Embryonic facial prominence (tissue), 1 donor: ENCODE measurements around the gene PI4K2A.
A peak's percentile ranks its signal among the peaks of the same experiment; 100 is the strongest.
"Not testable (repeated sequence)": the region's sequence is repeated elsewhere in the genome, so short reads cannot be mapped to it uniquely, and the experiment has no call there.

ENCODE experiments used
- DNase-seq: peaks from one replicate; pipeline ENCODE4 v3.0.0-alpha.2; 2016; ENCODE audit errors: extremely low spot score

Gene PI4K2A

DNA sequence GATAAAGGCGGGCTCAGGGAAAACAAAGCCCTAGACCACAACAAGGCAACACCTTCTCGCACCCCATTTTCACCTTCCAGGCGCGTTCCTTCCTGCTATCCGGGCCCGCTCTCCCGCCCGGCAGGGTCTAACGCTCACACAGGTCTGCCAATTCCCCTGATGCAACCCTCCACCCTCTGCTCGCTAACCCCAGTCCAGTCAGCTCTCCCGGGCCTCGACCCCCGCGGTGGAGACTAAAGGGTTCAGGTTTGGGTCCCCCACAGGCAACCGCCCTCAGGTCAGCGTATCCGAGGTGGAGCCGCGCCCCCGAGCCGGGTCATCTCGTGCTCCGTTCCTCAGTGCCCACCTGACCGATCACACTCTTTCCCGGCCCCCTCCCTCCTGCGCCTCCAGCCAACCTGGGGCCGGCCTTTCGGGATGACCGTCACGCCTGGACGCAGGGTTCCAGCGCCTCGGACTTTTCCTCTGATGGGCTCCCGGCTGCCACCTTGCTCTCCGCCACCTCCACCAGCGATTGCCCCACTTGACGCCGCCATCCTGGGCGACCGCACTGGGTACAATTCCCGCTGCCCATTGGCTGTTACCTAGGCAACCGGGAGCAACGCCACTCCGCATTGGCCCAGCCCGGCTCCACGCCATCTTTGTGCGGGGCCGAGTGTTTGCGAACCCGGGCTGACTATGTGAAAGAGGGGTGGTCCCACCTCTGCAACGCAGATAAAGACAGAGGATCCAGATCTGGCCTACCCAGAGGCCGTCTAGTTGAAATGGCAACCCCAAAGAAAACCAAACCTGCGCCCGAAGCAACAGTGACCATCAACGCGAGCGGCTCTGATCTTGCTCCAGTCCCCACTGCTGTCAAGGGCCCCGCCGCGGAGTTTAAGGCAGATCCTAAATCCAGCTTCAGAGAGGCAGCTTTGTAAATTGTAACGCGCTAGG, 7.3 kb upstream of the PI4K2A start, which contains the start of gene MORN4:
MORN4 (minus strand) TSS at position 552 of the 936 bp plus-strand sequence. CDS start 13,847 bp downstream, outside the sequence.
- DNase-seq = peak; percentile 87

DNA sequence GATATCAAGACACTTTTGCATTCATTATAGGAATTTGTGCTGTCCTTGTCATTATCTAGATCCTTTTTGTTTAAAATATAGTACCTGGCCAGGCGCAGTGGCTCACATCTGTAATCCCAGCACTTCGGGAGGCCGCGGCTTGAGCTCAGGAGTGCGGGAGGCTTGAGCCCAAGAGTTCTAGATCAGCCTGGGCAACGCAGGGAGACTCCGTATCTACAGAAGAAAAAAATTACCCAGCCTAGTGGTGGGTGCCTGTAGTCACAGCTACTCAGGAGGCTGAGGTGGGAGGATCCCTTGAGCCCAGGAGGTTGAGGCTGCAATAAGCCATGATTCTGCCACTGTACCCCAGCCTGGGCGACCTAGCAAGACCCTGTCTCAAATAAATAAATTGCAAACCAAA, 6.5 kb upstream of the PI4K2A start:
- no peak for DNase-seq

DNA sequence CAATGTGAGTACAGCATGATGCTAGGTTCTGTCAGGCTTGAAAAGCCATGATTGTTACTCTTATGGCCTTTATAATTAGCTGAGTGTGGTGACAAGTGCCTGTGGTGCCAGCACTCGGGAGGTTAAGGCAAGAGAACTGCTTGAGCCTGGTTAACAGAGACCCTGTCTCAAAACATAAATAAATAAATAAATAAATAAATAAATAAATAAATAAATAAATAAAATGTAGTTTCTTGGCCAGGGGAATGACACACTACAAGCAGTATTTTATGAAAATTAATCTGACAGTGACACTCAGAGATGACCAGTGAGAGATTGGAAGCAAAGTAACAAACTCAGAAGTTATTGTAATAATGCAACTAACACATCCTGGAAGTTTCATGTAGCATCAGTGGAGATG, 4.9 kb upstream of the PI4K2A start:
- DNase-seq = no peak

DNA sequence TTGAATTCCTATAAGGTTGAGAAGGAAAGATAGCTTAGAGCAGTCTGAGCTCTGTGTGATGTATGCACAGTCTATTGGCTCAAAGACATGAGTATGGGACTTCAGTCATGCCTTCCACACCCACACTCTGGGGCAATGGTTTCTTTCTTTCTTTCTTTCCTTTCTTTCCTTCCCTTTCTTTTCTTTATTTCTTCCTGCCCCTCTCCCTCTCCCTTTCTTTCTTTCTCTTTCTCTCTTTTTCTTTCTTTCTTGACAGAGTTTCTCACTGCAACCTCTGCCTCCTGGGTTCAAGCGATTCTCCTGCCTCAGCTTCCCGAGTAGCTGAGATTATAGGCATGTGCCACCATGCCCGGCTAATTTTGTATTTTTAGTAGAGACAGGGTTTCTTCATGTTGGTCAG, 1.4 kb upstream of the PI4K2A start:
- DNase-seq = not testable (repeated sequence)

DNA sequence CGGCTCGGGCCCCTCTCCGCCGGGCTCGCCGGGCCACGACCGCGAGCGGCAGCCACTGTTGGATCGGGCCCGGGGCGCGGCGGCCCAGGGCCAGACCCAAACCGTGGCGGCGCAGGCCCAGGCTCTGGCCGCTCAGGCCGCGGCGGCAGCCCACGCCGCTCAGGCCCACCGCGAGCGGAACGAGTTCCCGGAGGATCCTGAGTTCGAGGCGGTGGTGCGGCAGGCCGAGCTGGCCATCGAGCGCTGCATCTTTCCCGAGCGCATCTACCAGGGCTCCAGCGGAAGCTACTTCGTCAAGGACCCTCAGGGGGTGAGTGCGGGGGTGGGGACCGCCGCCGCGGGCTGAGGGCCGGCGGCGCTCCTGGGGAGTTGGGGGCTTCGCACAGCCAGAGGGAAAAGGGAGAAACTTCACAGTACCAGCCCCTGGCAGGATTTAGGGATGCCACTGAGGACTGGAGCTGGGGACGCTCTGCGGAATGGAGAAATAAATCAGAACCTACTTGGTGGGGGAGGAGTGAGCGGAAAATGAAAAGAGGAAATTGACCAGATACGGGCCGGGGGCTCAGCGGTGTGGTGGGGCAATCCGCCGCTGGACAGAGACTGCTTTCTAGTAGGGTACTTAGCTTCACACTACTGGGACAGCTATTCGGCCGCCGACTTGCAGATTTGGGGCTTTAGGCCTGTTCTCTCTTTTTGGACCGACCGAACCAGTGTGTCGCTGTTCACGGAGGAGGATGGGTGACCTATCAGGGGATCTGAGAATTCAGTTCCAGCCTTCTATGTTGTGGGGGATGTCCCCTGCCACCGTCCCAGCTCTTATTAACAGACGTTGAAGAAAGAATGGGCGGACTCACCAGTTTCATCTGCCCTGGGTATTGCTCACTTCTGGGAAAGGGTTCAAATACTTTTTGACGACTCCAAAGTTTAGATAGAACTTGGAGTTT, 669 bp downstream of the PI4K2A start:
- no peak for DNase-seq

DNA sequence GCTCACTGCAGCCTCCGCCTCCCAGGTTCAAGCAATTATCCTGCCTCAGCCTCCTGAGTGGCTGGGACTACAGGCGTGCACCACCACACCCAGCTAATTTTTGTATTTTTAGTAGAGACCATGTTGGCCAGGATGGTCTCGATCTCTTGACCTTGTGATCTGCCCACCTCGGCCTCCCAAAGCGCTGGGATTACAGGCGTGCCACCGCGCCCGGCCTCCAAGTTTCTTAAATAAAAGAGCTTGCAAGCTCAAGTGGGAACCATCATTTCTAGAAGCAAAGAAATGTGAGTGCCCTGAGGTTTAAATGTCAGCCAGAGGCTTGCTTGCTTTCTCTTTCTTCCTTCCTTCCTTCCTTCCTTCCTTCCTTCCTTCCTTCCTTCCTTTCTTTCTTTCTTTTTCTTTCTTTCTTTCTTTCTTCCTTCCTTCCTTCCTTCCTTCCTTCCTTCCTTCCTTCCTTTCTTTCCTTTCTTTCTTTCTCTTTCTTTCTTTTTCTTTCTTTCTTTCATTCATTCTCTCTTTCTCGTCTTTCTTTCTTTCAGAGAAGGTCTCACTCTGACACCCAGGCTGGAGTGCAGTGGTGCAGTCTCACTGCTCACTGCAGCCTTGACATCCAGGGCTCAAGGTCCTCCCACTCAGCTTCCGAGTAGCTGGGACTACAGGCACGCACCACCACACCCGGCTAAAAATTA, 2.1 kb downstream of the PI4K2A start:
- not testable (repeated sequence) for DNase-seq

DNA sequence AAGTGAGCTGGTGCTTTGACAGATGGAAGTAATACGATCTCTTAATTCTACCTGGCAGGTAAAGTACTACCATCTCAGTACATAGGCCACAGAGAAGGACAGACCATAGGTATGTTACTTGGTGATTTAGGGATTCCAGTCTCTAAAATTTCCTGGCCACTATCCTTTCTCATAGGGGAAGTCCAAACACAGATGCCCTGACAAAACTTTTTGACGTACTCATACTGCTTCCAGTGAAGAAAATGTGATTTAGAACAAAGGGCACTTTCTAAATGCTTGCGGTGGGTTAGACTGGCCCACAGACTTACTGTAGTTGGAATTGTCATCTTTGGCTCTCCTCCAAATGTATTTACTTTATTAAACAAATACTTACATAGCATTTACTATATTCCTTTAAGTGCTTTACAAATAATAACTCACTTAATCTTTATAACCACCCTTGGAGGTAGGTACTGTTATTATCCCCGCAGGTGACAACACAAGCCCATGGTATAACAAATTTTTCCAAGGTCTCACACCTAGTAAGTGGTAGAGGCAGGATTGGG, 3.0 kb downstream of the PI4K2A start:
- DNase-seq = no peak

DNA sequence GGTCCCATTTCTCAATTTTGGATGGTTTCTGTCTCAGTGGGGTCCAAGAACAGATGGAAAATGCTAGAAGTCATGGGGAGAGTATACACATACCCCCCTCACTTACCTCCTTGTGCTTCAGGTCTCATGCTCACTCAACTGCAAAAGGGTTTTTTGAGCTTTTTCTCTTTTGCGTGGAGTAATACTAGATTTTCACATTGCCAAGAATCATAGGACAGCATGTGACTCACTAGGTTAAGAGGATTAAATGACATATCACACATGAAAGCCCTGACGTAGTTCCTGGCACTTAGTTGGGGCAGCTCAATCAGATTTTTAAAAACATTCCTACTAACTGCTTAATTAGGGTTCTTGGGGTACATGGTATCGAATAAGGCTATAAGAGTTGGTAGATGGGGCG, 4.5 kb downstream of the PI4K2A start:
- no peak for DNase-seq

DNA sequence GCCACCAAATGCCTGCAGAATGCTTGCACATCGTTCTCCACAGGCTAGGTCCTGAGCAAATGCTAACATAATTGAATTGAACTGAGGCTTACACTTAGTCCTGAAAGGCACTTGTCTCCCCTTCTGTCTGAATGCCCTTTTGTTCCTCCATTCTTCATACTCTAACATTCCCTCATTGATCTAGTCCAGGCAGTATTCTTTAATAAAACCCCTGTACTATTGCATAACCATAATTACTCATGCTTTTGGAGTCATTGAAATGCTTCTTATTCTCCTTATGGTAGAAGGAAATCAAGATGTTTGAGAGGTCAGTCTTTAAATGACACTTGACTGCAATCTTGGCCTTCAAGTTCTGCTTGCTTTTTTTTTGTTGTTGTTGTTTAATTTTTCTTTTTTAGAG, 7.1 kb downstream of the PI4K2A start:
- DNase-seq = no peak

DNA sequence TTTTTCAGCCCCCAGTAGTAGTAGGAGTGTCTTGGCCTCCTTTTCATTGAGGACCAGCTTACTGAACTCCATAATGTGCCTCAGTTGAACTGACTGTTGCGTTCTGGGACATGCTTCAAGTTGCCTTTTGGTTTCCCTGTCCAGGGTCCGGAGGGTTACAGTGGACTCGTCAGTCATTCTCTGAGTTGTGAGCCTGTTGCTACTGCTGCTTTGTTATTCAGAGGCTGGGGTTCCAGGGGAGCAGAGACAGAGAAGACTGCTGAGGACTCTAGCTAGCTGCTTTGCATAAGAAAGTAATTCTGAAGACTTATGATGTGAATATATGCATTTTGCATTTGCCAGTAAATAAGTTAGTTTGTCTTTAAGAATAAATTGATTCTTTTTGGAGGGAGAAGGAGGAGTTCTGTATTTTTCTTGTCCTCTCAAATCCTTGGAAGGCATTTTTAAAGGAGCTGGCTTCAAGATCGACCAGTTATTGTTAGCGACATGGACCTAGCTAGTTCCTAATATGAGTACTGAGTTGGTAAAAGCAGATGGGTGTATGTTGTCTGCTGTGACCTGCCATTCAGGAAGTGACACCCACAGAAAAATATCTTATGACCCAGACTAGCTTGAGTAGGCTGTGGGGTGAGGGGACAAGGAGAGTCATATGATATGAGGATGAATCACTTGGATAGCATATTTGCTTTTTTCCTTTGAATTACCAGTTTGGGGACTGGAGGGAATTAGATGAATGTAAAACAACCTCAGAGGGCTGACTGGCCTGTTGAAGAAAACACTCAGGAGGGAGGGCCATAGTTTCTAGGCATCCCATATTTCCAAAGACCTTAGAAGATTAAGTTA, 8.3 kb downstream of the PI4K2A start:
- no peak for DNase-seq

DNA sequence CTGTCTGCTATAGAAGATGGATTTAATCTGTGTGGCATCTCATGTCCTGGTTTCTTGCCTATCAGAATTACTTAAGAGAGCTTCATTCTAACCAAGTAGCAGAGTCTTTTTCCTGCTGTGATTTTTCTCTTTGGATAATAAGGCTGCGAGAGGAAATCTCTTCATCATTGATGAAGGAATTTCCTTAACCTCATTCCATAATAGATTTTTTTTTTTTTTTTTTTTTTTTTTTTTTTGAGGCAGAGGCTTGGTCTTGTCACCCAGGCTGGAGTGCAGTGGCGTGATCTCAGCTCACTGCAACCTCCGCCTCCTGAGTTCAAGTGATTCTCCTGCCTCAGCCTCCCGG, 8.9 kb downstream of the PI4K2A start:
- not testable (repeated sequence) for DNase-seq

DNA sequence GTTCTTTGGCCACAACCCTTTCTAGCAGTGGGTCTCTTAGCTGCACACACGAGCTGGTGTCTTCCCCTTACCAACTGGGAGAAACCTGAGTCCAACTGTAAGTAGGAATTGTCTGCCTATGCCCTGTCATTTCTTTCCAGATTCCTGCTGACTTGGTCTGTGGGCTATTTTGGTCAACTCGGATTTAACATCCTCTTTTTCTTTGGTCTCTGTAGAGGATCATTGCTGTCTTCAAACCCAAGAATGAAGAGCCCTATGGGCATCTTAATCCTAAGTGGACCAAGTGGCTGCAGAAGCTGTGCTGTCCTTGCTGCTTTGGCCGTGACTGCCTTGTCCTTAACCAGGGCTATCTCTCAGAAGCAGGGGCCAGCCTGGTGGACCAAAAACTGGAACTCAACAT, 10.3 kb downstream of the PI4K2A start:
- DNase-seq = no peak

DNA sequence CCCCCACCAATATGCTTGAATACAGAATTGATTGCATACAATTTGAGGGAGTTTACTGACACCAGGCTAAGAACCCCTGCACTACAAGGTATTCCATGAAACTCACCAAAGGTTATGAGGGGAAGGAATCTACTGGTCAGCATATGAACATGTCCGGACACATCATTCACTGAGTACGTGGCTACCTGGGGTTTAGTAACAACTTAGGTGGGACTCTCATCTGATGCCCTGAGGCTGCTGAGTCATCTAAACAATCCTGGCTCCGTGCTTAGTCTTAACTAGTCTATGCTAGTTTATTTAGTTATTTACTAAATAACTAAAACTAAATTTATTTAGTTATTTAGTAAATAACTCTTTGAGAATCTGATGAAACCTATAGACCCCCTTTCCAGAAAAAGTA, 11.3 kb downstream of the PI4K2A start:
- DNase-seq = no peak

DNA sequence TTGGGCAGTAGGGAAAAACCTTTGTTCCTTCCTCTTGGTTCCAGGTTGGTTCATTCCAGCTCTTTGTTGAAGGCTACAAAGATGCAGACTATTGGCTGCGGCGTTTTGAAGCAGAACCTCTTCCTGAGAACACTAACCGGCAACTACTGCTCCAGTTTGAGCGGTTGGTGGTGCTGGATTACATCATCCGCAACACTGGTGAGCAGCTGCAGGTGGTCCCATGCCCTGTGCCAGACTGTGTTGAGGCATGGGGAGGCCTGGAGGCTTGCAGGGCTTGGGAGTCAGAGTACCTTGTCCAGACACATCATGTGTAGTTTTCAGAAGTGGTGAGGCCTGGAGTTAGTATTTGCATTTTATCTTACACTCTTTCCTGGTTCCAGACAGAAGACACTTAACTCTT, 16.3 kb downstream of the PI4K2A start:
- DNase-seq = no peak

DNA sequence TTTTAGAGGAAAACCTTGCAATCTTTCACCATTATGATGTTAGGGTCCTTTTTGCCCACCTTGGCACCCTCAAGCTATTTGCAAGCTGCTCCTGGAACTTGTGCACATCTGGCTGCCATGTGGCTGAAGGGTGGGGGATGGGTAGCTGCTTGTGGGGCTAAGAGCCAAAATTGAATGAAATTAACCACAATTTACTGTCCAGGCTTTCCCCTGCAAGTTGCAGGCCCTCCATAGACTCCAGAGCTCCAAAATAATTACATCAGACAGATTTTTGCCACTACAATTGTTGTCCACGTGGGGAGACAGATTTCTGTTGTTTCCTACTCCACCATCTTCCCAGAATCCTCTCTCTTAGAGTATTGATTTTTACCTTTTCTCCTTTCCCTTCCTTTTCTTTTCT, 19.1 kb downstream of the PI4K2A start:
- no peak for DNase-seq

DNA sequence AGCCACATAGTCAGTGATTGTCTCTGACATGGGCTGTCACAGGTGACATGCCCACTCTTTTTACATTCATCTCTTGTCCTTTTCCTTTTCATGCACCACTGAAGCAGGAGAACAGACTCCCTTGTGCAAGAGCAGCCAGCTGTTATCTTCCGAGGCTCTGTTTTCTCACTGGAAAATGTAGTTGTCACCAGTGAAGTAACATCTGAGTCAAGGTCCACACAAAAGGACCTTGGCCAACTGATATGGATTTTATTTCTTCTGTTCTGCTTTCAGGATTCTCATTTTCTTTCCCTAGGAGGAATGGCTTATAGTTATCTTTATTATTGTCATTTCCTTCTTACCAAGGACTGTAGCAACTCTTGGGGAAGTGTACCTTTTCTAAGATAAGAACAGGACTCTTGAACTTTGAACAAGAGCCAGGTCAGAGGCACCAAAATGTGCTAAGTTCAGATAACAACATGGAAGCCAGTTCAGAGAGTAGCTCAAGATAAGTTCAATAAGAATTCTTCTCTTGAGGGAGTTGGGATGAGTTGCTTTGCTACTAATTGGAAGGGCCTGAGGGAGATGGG, 23.9 kb downstream of the PI4K2A start:
- DNase-seq = no peak

DNA sequence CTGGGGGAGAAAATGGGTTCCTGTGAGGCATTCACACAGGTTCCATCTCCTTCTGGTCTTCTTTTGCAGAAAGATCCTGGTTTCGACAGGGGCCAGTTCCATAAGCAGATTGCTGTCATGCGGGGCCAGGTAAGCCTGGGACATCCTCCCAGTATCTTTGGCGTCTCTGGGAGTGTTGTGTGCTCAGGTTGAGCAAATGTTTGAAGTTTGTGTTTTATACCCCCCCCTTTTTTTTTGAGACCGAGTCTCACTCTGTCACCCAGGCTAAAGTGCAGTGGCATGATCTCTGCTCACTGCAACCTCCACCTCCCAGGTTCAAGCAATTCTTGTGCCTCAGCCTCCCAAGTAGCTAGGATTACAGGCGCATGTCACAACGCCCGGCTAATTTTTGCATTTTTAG, 26.5 kb downstream of the PI4K2A start:
- no peak for DNase-seq

DNA sequence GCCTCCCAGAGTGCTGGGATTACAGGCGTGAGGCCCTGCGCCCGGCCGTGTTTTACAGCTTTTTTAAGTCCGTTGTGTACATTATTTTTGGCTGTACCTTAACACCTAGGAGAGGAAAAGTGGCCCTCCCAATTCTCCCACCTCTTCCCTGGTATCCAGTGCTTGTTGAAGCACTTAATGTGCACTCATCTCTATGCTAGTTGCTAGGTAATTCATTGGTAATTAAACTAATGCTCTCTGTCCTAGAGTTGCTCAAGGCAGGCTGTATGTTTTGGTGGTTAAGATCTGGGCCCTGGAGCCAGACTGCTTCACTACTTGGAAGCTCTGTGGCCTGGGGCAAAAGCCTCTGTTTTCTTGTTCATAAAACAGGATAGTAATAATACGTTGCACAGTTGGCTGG, 27.0 kb downstream of the PI4K2A start:
- no peak for DNase-seq

DNA sequence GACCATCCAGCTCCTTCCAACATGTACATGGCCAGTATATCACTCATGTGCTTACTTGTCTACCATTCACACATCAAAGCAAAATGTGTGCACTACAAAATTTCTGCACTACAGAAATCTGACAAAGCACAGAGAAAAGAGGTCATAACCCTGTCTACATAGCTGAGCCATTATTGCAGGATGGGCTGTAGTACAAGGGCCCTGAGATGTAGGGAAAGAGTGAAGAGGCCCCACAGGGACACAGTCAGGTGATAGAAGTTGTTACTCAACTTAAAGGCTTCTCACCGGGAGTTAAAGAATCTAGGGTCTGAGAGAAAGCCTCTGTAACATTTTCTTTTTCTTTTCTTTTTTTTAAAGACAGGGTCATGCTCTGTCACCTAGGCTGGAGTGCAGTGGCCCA, 29.1 kb downstream of the PI4K2A start:
- DNase-seq = no peak

DNA sequence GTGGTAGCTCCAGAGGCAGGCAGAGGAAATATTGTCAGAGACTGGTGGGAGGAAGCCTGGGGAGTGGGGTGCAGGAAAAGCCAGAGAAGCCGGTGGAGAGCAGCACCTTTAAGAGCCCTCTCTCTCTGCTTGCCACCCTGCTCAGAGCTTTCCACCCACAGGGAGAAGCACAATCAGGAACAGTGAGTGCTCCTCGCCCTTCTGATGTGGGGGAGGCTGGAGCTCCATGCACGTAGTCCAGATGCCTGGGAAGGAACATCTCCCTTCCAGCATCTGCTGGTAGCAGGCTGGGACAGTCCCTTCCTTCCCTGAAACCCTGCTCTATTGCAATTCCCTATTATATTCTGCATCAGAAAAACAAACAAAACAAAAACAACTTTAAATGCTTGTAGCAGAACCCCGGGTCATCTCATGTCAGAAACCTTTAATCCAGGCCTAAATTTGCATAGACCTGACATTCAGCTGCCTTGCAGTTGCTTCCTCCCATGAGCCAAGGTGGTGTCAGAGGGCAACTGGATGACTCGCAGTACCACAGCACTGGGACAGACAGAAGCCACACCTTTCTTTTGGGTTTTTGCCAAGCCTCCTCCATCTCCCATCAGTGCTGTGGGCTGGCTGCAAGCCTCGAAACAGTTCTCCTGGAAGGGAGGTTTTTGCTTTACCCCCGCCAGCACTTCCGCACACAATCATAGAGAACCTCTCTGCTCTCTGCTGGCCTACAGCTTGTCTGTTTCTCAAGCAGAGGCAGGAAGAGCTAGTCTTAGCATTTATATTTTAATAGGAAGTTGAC, 33.5 kb downstream of the PI4K2A start:
- DNase-seq = no peak
